Measurements from ENCODE around the gene ZDHHC7. TPM values are rescaled to one million over a fixed set of nuclear protein-coding genes. Genes with fewer than 3 reads are reported as not detected.

The ZDHHC7 gene, protein sequence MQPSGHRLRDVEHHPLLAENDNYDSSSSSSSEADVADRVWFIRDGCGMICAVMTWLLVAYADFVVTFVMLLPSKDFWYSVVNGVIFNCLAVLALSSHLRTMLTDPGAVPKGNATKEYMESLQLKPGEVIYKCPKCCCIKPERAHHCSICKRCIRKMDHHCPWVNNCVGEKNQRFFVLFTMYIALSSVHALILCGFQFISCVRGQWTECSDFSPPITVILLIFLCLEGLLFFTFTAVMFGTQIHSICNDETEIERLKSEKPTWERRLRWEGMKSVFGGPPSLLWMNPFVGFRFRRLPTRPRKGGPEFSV
- 45.4 to 47.9 TPM (median 45.7 TPM) in 3 replicates for total RNA-seq

GRCh38 chr16:85010931-85011845 lies at the start of gene ZDHHC7:
TSS of gene ZDHHC7 (minus strand) at chr16:85011535. CDS start at chr16:84990618, 20,917 bp downstream.
- no peak for TF ChIP-seq CTCF (IDR thresholded peaks at IDR 0.05; ENCODE audit: unreplicated experiment)
- Mint-ChIP-seq H3K4me1 (peaks cover 43% of the 10 kb centered on the region), H3K27me3 (ENCODE audit: low read depth) (no peaks in the 10 kb centered on the region), H3K36me3 (no peaks in the 10 kb centered on the region), H3K27ac (peak within 1 kb of the TSS; percentile 100), H3K9me3 (no peaks in the 10 kb centered on the region), H3K4me3 (peak within 1 kb of the TSS; percentile 98)
- DNase-seq (ENCODE audit: low spot score in 2 of 2, unreplicated experiment in 2 of 2) = peak; percentile 71 to 86

- no peak for TF ChIP-seq CTCF (IDR thresholded peaks at IDR 0.05; ENCODE audit: unreplicated experiment)
- peaks cover 17% of the 10 kb centered on the region for H3K4me1 Mint-ChIP-seq
- DNase-seq (ENCODE audit: low spot score in 2 of 2, unreplicated experiment in 2 of 2) = no peak
- H3K9me3 Mint-ChIP-seq = no peaks in the 10 kb centered on the region
- H3K27ac Mint-ChIP-seq = no peak overlapping the region
- no peaks in the 10 kb centered on the region for H3K36me3 Mint-ChIP-seq
- H3K4me3 Mint-ChIP-seq = no peak overlapping the region
- peaks cover 3% of the 10 kb centered on the region for H3K27me3 Mint-ChIP-seq (ENCODE audit: low read depth)
Observed at GRCh38 chr16:85058909-85059308, 47.6 kb upstream of the ZDHHC7 start.

DNA sequence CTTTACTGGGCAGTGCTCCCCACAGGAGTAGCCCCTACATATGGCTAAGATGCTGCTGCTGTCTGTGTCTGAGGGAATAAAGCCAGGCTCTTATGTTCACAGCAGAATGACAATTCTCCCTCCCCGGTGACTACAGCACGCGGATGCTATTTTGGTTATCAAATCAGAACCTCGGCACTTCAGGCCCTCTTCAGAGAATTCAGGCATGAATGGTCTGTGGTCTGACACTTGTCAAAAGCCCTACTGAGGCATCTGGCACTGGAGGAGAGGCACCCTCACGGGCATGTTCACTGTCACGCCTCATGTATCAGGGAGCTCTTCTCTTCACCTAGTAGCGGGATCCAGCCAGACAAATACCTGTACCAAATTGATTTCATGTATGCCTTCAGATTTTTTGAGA lies 46.6 kb upstream of the ZDHHC7 start:
- H3K4me1 Mint-ChIP-seq = peaks cover 17% of the 10 kb centered on the region
- H3K4me3 Mint-ChIP-seq = no peak overlapping the region
- TF ChIP-seq CTCF (IDR thresholded peaks at IDR 0.05; ENCODE audit: unreplicated experiment) = no peak
- no peak for DNase-seq (ENCODE audit: low spot score in 2 of 2, unreplicated experiment in 2 of 2)
- no peaks in the 10 kb centered on the region for H3K9me3 Mint-ChIP-seq
- H3K36me3 Mint-ChIP-seq = no peaks in the 10 kb centered on the region
- H3K27ac Mint-ChIP-seq = no peak overlapping the region
- peaks cover 3% of the 10 kb centered on the region for H3K27me3 Mint-ChIP-seq (ENCODE audit: low read depth)

DNA sequence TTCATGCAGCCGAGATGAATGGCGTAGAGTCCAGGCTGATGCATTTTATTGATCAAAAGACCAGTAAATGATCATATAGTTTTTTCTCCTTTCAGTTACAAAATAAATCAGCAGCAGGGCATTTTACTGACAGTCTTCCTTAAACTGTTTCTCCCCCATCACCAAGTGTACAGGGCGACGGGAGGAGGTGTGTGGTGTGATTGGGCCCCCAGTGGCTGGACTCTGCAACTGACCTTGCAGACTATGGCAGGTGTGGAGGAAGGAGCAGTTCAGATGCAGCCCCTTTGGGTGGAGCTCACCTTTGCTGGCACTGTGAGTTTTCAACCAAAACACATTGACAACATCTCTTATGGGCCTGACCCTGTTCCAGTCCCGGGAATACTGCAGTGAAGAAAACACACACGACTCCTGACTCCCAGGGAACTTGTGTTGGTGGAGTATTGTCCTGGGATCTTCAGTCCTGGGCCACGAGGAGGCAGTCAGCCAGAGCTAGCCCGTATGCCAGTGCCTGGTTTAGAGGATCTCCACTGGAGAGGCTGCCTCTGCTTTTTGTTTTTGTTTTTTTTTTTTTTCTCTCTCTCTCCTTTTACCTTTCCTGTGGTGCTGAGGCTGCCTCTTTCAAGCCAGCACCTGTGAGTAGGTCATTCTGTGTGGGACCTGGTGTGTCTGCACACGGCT lies 46.0 kb upstream of the ZDHHC7 start:
- no peak for TF ChIP-seq CTCF (IDR thresholded peaks at IDR 0.05; ENCODE audit: unreplicated experiment)
- no peak for DNase-seq (ENCODE audit: low spot score in 2 of 2, unreplicated experiment in 2 of 2)
- H3K4me3 Mint-ChIP-seq = no peak overlapping the region
- H3K36me3 Mint-ChIP-seq = no peaks in the 10 kb centered on the region
- no peak overlapping the region for H3K27ac Mint-ChIP-seq
- no peaks in the 10 kb centered on the region for H3K9me3 Mint-ChIP-seq
- H3K4me1 Mint-ChIP-seq = peaks cover 17% of the 10 kb centered on the region
- H3K27me3 Mint-ChIP-seq (ENCODE audit: low read depth) = peaks cover 3% of the 10 kb centered on the region

DNA sequence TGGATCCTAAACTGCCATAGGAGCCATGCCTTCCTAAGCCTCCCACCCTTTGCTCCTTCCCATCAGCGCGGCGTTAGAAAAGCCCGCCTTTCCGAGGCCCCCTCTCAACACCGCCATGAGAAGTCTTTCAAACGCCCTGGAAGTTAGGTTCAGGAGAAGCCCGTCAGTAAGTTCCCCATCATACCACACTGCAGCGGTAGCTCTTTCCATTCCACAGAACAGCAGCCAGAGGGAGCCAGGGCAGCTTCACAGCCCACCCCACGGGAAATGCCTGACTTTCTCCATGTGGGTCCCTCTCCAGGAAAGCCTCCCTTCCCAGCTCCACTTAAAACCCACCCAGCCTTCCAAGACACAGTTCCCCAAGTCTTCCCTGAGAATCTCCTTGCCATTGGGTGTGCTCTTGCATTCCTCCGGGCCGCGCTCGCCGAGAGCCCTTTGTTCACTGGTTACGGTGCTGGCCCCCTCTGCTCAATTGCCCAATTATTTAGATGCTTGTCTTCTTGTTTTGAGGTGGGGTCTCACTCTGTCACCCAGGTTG lies 44.9 kb upstream of the ZDHHC7 start:
- DNase-seq (ENCODE audit: low spot score in 2 of 2, unreplicated experiment in 2 of 2) = no peak
- Mint-ChIP-seq H3K4me3 (peak overlapping the region; percentile 32), H3K9me3 (no peaks in the 10 kb centered on the region), H3K4me1 (peaks cover 20% of the 10 kb centered on the region), H3K27me3 (ENCODE audit: low read depth) (peaks cover 3% of the 10 kb centered on the region), H3K27ac (peak overlapping the region; percentile 88), H3K36me3 (no peaks in the 10 kb centered on the region)
- TF ChIP-seq CTCF (IDR thresholded peaks at IDR 0.05; ENCODE audit: unreplicated experiment) = no peak
